Liver (tissue), 9 donors: ENCODE data around the gene EGFR. TPM values are rescaled to one million over a fixed set of nuclear protein-coding genes. Genes with fewer than 3 reads are reported as not detected.

ENCODE experiments used
- DNase-seq: peaks from one replicate; pipeline ENCODE4 v3.0.0-alpha.2; 2017; ENCODE audit warnings: low spot score
- H3K27ac ChIP-seq, 2 donors: one replicate each; pipeline ENCODE4 v1.7.0; 2013; ENCODE audit warnings: inconsistent platforms in 2 of 2, low read length in 2 of 2, control low read depth in 1 of 2, low read depth in 1 of 2, mild to moderate bottlenecking in 1 of 2
- H3K27me3 ChIP-seq, 4 donors: one replicate each; pipeline versions ENCODE4 v1.6.1 to v1.7.0; 2013; ENCODE audit warnings: low read length in 3 of 4, inconsistent platforms in 1 of 4, mild to moderate bottlenecking in 1 of 4, moderate library complexity in 1 of 4; ENCODE audit not compliant: control insufficient read depth in 4 of 4, insufficient read depth in 4 of 4
- H3K36me3 ChIP-seq, 4 donors: one replicate each; pipeline versions ENCODE4 v1.6.1 to v1.7.0; 2013; ENCODE audit warnings: low read length in 3 of 4, mild to moderate bottlenecking in 3 of 4, low read depth in 1 of 4, moderate library complexity in 1 of 4; ENCODE audit not compliant: control insufficient read depth in 4 of 4, insufficient read depth in 3 of 4
- H3K4me1 ChIP-seq, 4 donors: one replicate each; pipeline versions ENCODE4 v1.6.1 to v1.7.0; 2013; ENCODE audit warnings: low read length in 3 of 4, mild to moderate bottlenecking in 3 of 4, moderate library complexity in 1 of 4; ENCODE audit not compliant: control insufficient read depth in 4 of 4, insufficient read depth in 4 of 4
- H3K4me3 ChIP-seq, 3 donors: one replicate each; pipeline versions ENCODE4 v1.6.1 to v1.7.0; 2013; ENCODE audit warnings: low read length in 3 of 3, control low read depth in 1 of 3, low read depth in 1 of 3, mild to moderate bottlenecking in 1 of 3
- H3K9ac ChIP-seq, 2 donors: one replicate each; pipeline ENCODE4 v1.7.0; 2013; ENCODE audit warnings: low read length in 2 of 2, mild to moderate bottlenecking in 2 of 2, moderate library complexity in 2 of 2, control low read depth in 1 of 2, low read depth in 1 of 2
- H3K9me3 ChIP-seq, 4 donors: one replicate each; pipeline versions ENCODE4 v1.6.1 to v1.7.0; 2013; ENCODE audit warnings: low read length in 3 of 4; ENCODE audit not compliant: control insufficient read depth in 4 of 4
- ATF3 ChIP-seq: IDR thresholded peaks from 2 replicates; pipeline ENCODE4 v1.6.1; 2016; ENCODE audit warnings: antibody characterized with exemption
- CTCF ChIP-seq: fragments of 150-350 bp; IDR thresholded peaks from 2 replicates; pipeline ENCODE4 v1.5.1; 2017; ENCODE audit warnings: improper control_type of control experiment, low read depth, low read length; ENCODE audit not compliant: missing input control
- EGR1 ChIP-seq, 2 donors: IDR thresholded peaks; 2 replicates each; pipeline ENCODE4 v1.6.1; 2016 to 2018; ENCODE audit warnings: antibody characterized with exemption in 2 of 2, low read depth in 2 of 2
- GABPA ChIP-seq, 2 donors: IDR thresholded peaks in 1 of 2; conservative IDR thresholded peaks in 1 of 2; 2 replicates each; pipeline ENCODE4 v1.6.1; 2016; ENCODE audit warnings: antibody characterized with exemption in 2 of 2, mild to moderate bottlenecking in 1 of 2, moderate library complexity in 1 of 2
- HNF4A ChIP-seq, 2 donors: conservative IDR thresholded peaks; 2 replicates each; pipeline ENCODE4 v1.6.1; 2016; ENCODE audit warnings: antibody characterized with exemption in 2 of 2, mild to moderate bottlenecking in 2 of 2
- HNF4G ChIP-seq: IDR thresholded peaks from 2 replicates; pipeline ENCODE4 v1.6.1; 2016; ENCODE audit warnings: antibody characterized with exemption
- JUND ChIP-seq, 2 donors: IDR thresholded peaks; 2 replicates each; pipeline ENCODE4 v1.6.1; 2016; ENCODE audit warnings: antibody characterized with exemption in 2 of 2
- MAX ChIP-seq: IDR thresholded peaks from 2 replicates; pipeline ENCODE4 v1.6.1; 2016; ENCODE audit warnings: antibody characterized with exemption
- NR2F2 ChIP-seq: IDR thresholded peaks from 2 replicates; pipeline ENCODE4 v1.6.1; 2016; ENCODE audit warnings: antibody characterized with exemption
- RAD21 ChIP-seq, 2 donors: IDR thresholded peaks; 2 replicates each; pipeline ENCODE4 v1.6.1; 2016; ENCODE audit warnings: antibody characterized with exemption in 2 of 2, mild to moderate bottlenecking in 2 of 2
- RXRA ChIP-seq, 2 donors: IDR thresholded peaks; 2 replicates each; pipeline ENCODE4 v1.6.1; 2017 to 2018; ENCODE audit warnings: antibody characterized with exemption in 2 of 2, mild to moderate bottlenecking in 1 of 2
- SP1 ChIP-seq: IDR thresholded peaks from 2 replicates; pipeline ENCODE4 v1.6.1; 2018; ENCODE audit warnings: antibody characterized with exemption, mild to moderate bottlenecking
- TAF1 ChIP-seq: conservative IDR thresholded peaks from 2 replicates; pipeline ENCODE4 v1.6.1; 2016; ENCODE audit warnings: antibody characterized with exemption, mild to moderate bottlenecking
- YY1 ChIP-seq: IDR thresholded peaks from 2 replicates; pipeline ENCODE4 v1.6.1; 2016; ENCODE audit warnings: antibody characterized with exemption, mild to moderate bottlenecking
- WGBS: extraction: QIAGEN DNeasy Blood & Tissue Kit; methylation state at CpG from one replicate; pipeline ENCODE4 v1.1.7; 2013; 5-methylcytosine and 5-hydroxymethylcytosine counted together
- polyA plus RNA-seq, 2 donors: library from polyadenylated mRNA; stranded (reverse) in 1 of 2; unstranded in 1 of 2; fragments of 200-250 nt in 1 of 2; fragments of >200 nt in 1 of 2; fragmentation: Nextera tagmentation in 1 of 2; extraction: Ambion mirVana in 1 of 2; gene quantifications; one replicate each; pipeline versions ENCODE4 v1.2.1 to v1.2.3, GENCODE V29; 2013 to 2015
- total RNA-seq, 2 donors: library from RNA; depleted of rRNA; stranded (reverse); fragments of >200 nt; gene quantifications; one replicate each; pipeline ENCODE4 v1.2.3, GENCODE V29; 2014
- donor health status: healthy.
- donor health status: healthy.
- donor health status: healthy.
- donor health status: healthy.
- donor health status: healthy.

The EGFR gene
- total and polyA plus RNA-seq, 4 donors = 22.6 to 37.0 (median 27.7) TPM

GRCh38 chr7:55138663-55139062, 119.8 kb downstream of the EGFR start:
- Histone ChIP-seq H3K4me3 (no peak overlapping the region), H3K4me1 (peaks cover 0 to 8% (median 5%) of the 10 kb centered on the region in 4 donors), H3K9ac (no peak overlapping the region), H3K27ac (no peak overlapping the region), H3K27me3 (no peaks in the 10 kb centered on the region), H3K9me3 (no peaks in the 10 kb centered on the region), H3K36me3 (peaks cover 2 to 10% (median 7%) of the 10 kb centered on the region in 4 donors)
- no peak for DNase-seq
- TF ChIP-seq EGR1 (IDR thresholded peaks at IDR 0.05; ENCODE audit: low read depth in 2 of 2) = no peak
- no peak for TF ChIP-seq TAF1
- no peak for TF ChIP-seq NR2F2
- no peak for TF ChIP-seq MAX
- no peak for TF ChIP-seq YY1
- no peak for TF ChIP-seq HNF4G
- no peak for TF ChIP-seq SP1
- no peak for TF ChIP-seq GABPA (IDR thresholded peaks at IDR 0.05 in 1 of 2, conservative IDR thresholded peaks at IDR 0.05 in 1 of 2)
- no peak for TF ChIP-seq ATF3
- no peak for TF ChIP-seq RXRA (IDR thresholded peaks at IDR 0.05)
- TF ChIP-seq HNF4A (conservative IDR thresholded peaks at IDR 0.05) = no peak
- TF ChIP-seq RAD21 (IDR thresholded peaks at IDR 0.05) = no peak
- TF ChIP-seq JUND (IDR thresholded peaks at IDR 0.05) = no peak
- 92% methylated on average over 2 of the region's 2 CpGs for WGBS

GRCh38 chr7:55140221-55140940, 121.6 kb downstream of the EGFR start:
- TF ChIP-seq YY1 = peak; percentile 36
- no peak for TF ChIP-seq JUND (IDR thresholded peaks at IDR 0.05)
- TF ChIP-seq HNF4A (conservative IDR thresholded peaks at IDR 0.05) = peak; percentile 56 to 66
- peak; percentile 47 for TF ChIP-seq MAX
- peak; percentile 18 to 43 for TF ChIP-seq RAD21 (IDR thresholded peaks at IDR 0.05)
- peak; percentile 31 to 39 for TF ChIP-seq RXRA (IDR thresholded peaks at IDR 0.05)

GRCh38 chr7:55140941-55141278, 122.1 kb downstream of the EGFR start:
- no peaks in the 10 kb centered on the region for H3K9me3 ChIP-seq
- DNase-seq = no peak
- H3K4me1 ChIP-seq = peaks cover 0 to 8% (median 4%) of the 10 kb centered on the region in 4 donors
- peaks cover 3 to 29% (median 27%) of the 10 kb centered on the region in 4 donors for H3K36me3 ChIP-seq
- TF ChIP-seq CTCF (no peak), ATF3 (peak; percentile 26), MAX (peak; percentile 0), RAD21 (IDR thresholded peaks at IDR 0.05) (peak in 1 of 2 donors; percentile 21)
- no peaks in the 10 kb centered on the region for H3K27me3 ChIP-seq
- H3K9ac ChIP-seq = no peak overlapping the region
- no peak overlapping the region for H3K4me3 ChIP-seq
- H3K27ac ChIP-seq = peak overlapping the region; percentile 35 to 49

More at GRCh38 chr7:55140221-55140940, 121.6 kb downstream of the EGFR start:
- peaks cover 3 to 25% (median 22%) of the 10 kb centered on the region in 4 donors for H3K36me3 ChIP-seq
- H3K9ac ChIP-seq = no peak overlapping the region
- H3K4me1 ChIP-seq = peaks cover 0 to 8% (median 4%) of the 10 kb centered on the region in 4 donors
- DNase-seq = no peak
- no peak overlapping the region for H3K4me3 ChIP-seq
- no peaks in the 10 kb centered on the region for H3K27me3 ChIP-seq
- WGBS = 30% methylated on average over 8 of the region's 8 CpGs
- peak overlapping the region; percentile 49 to 62 for H3K27ac ChIP-seq
- no peaks in the 10 kb centered on the region for H3K9me3 ChIP-seq
